Adrenal gland (tissue), 5 donors: ENCODE results near the gene EHBP1L1.

Experiments used
- POLR2A ChIP-seq, 2 donors: fragments of 450-650 bp; IDR thresholded peaks; one replicate each; pipeline ENCODE4 v1.6.1; 2017; ENCODE audit warnings: antibody characterized with exemption in 2 of 2, mild to moderate bottlenecking in 2 of 2, moderate library complexity in 1 of 2
- TF ChIP-seq, protein P1 (sequence below), 6 experiments: fragments of 450-650 bp in 4 of 6; fragments of 200-600 bp in 2 of 6; sonication (generic) in 1 of 6; IDR thresholded peaks; 1 replicate in 5 of 6; 2 replicates in 1 of 6; pipeline versions ENCODE4 v1.5.1 to v1.8.0; 2016 to 2021; ENCODE audit warnings: antibody characterized with exemption in 6 of 6, mild to moderate bottlenecking in 2 of 6, moderate library complexity in 1 of 6
- donor health status: DM: no; HTN: no; CAD: no.

DNA sequence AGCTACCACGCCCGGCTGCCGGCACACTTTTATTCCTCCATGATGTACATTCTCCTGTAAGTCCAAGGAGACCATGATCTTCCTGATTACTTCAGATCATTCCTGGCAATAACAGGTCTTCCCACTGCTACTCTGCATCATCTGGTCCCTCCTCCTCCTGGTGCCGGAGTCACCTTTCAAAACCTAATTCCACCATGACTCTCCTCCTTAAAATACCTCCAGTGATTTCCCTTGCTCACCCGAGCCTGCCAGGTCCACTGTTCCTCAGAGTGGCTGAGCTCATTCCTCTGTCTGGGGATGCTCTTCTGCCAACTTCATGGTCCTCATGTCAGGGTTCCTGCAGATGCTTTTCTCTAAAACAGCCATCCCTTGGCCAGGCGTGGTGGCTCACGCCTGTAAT lies 13.8 kb upstream of the EHBP1L1 start:
- TF ChIP-seq, protein P1, sequence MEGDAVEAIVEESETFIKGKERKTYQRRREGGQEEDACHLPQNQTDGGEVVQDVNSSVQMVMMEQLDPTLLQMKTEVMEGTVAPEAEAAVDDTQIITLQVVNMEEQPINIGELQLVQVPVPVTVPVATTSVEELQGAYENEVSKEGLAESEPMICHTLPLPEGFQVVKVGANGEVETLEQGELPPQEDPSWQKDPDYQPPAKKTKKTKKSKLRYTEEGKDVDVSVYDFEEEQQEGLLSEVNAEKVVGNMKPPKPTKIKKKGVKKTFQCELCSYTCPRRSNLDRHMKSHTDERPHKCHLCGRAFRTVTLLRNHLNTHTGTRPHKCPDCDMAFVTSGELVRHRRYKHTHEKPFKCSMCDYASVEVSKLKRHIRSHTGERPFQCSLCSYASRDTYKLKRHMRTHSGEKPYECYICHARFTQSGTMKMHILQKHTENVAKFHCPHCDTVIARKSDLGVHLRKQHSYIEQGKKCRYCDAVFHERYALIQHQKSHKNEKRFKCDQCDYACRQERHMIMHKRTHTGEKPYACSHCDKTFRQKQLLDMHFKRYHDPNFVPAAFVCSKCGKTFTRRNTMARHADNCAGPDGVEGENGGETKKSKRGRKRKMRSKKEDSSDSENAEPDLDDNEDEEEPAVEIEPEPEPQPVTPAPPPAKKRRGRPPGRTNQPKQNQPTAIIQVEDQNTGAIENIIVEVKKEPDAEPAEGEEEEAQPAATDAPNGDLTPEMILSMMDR (IDR thresholded peaks at IDR 0.05): no peak
- TF ChIP-seq POLR2A (IDR thresholded peaks at IDR 0.05): no peak
